ENCODE results near the gene MYH7B.

MYH7B gene

DNA sequence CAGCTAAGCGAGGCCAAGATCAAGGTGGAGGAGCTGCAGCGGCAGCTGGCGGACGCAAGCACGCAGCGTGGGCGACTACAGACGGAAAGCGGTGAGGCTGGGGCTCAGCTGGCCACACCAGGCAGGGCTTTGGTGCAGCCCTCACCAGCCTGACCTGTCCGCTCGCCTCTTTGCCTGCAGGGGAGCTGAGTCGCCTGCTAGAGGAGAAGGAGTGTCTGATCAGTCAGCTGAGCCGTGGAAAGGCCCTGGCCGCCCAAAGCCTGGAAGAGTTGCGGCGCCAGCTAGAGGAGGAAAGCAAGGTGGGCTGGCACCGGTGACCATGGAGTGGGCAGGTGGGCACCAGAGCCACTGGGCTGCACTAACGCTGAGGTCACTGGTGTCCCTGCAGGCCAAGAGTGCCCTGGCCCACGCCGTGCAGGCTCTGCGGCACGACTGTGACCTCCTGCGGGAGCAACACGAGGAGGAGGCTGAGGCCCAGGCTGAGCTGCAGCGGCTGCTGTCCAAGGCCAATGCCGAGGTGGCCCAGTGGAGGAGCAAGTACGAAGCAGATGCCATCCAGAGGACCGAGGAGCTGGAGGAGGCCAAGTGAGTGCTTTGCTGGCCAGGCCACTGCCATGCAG is 42.8 kb downstream of the MYH7B start:
- peaks cover 98% of the 10 kb centered on the region for H3K36me3 ChIP-seq (ENCODE audit: insufficient read depth, insufficient read length, low read length)
- H3K27me3 ChIP-seq (ENCODE audit: insufficient read depth, insufficient read length): no peaks in the 10 kb centered on the region
- no peaks in the 10 kb centered on the region for H3K9me3 ChIP-seq (ENCODE audit: insufficient read depth, low read length)
- H3K9ac ChIP-seq (ENCODE audit: insufficient read length, low read depth): peak overlapping the region; percentile 56
- H3K4me3 ChIP-seq (ENCODE audit: insufficient read length, low read depth): no peak overlapping the region
- DNase-seq (ENCODE audit: low read depth, low spot score): no peak
- TF ChIP-seq SUZ12 (IDR thresholded peaks at IDR 0.05; ENCODE audit: extremely low read depth, insufficient read depth, insufficient read length) (no peak), ZNF274 (IDR thresholded peaks at IDR 0.05; ENCODE audit: low read depth, low read length) (no peak), YY1 (IDR thresholded peaks at IDR 0.05; ENCODE audit: insufficient read depth, insufficient read length) (no peak)
- peaks cover 10% of the 10 kb centered on the region for H3K4me1 ChIP-seq (ENCODE audit: insufficient read depth, insufficient read length)

DNA sequence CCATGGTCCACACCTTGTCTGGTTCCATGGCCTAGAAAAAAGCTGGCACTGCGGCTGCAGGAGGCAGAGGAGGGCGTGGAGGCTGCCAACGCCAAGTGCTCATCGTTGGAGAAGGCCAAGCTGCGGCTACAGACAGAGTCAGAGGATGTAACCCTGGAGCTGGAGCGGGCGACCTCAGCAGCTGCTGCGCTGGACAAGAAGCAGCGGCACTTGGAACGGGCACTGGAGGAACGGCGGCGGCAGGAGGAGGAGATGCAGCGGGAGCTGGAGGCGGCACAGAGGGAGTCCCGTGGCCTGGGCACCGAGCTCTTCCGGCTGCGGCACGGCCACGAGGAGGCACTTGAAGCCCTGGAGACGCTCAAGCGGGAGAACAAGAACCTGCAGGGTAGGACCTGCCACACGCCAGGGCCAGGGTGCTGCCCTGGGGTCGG is 43.4 kb downstream of the MYH7B start:
- Histone ChIP-seq H3K4me1 (ENCODE audit: insufficient read depth, insufficient read length) (peaks cover 10% of the 10 kb centered on the region), H3K9ac (ENCODE audit: insufficient read length, low read depth) (peak overlapping the region; percentile 56), H3K4me3 (ENCODE audit: insufficient read length, low read depth) (no peak overlapping the region), H3K9me3 (ENCODE audit: insufficient read depth, low read length) (no peaks in the 10 kb centered on the region), H3K36me3 (ENCODE audit: insufficient read depth, insufficient read length, low read length) (peaks cover 98% of the 10 kb centered on the region), H3K27me3 (ENCODE audit: insufficient read depth, insufficient read length) (no peaks in the 10 kb centered on the region)
- TF ChIP-seq ZNF274 (IDR thresholded peaks at IDR 0.05; ENCODE audit: low read depth, low read length) (no peak), YY1 (IDR thresholded peaks at IDR 0.05; ENCODE audit: insufficient read depth, insufficient read length) (no peak), SUZ12 (IDR thresholded peaks at IDR 0.05; ENCODE audit: extremely low read depth, insufficient read depth, insufficient read length) (no peak)
- DNase-seq (ENCODE audit: low read depth, low spot score): no peak

DNA sequence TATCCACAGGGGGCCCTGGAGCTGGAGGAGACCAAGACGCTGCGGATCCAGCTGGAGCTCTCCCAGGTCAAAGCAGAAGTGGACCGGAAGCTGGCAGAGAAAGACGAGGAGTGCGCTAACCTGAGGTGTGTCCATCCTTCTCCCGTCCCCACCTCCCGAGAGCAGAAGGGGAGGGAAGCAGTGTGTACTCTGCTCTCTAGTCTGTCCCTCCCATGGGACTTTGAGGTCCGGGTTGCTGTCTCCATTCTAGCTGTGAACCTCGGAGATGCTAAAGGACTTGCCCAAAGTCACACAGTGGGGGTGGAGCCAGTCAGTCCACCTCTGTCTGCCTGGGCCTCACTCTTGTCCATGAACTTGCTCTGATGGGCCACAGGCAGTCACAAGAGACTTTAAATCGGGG is 44.1 kb downstream of the MYH7B start:
- H3K4me1 ChIP-seq (ENCODE audit: insufficient read depth, insufficient read length): peaks cover 10% of the 10 kb centered on the region
- no peak overlapping the region for H3K4me3 ChIP-seq (ENCODE audit: insufficient read length, low read depth)
- H3K9ac ChIP-seq (ENCODE audit: insufficient read length, low read depth): no peak overlapping the region
- no peaks in the 10 kb centered on the region for H3K27me3 ChIP-seq (ENCODE audit: insufficient read depth, insufficient read length)
- DNase-seq (ENCODE audit: low read depth, low spot score): no peak
- TF ChIP-seq YY1 (IDR thresholded peaks at IDR 0.05; ENCODE audit: insufficient read depth, insufficient read length) (no peak), ZNF274 (IDR thresholded peaks at IDR 0.05; ENCODE audit: low read depth, low read length) (no peak), SUZ12 (IDR thresholded peaks at IDR 0.05; ENCODE audit: extremely low read depth, insufficient read depth, insufficient read length) (no peak)
- peaks cover 98% of the 10 kb centered on the region for H3K36me3 ChIP-seq (ENCODE audit: insufficient read depth, insufficient read length, low read length)
- no peaks in the 10 kb centered on the region for H3K9me3 ChIP-seq (ENCODE audit: insufficient read depth, low read length)

DNA sequence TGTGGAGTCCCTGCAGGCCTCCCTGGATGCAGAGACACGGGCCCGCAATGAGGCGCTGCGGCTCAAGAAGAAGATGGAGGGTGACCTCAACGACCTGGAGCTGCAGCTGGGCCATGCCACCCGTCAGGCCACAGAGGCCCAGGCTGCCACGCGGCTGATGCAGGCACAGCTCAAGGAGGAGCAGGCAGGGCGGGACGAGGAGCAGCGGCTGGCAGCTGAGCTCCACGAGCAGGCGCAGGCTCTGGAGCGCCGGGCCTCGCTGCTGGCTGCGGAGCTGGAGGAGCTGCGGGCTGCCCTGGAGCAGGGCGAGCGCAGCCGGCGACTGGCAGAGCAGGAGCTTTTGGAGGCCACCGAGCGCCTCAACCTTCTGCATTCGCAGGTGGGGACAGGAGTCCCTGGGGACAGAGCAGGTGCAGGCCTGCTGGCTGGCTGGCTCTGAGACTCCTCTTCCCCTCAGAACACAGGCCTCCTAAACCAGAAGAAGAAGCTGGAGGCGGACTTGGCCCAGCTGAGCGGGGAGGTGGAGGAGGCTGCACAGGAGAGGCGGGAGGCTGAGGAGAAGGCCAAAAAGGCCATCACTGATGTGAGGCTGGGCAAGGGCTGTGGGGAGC is 44.7 kb downstream of the MYH7B start:
- Histone ChIP-seq H3K9ac (ENCODE audit: insufficient read length, low read depth) (no peak overlapping the region), H3K36me3 (ENCODE audit: insufficient read depth, insufficient read length, low read length) (peaks cover 98% of the 10 kb centered on the region), H3K4me3 (ENCODE audit: insufficient read length, low read depth) (no peak overlapping the region), H3K4me1 (ENCODE audit: insufficient read depth, insufficient read length) (peaks cover 10% of the 10 kb centered on the region), H3K27me3 (ENCODE audit: insufficient read depth, insufficient read length) (no peaks in the 10 kb centered on the region), H3K9me3 (ENCODE audit: insufficient read depth, low read length) (no peaks in the 10 kb centered on the region)
- TF ChIP-seq SUZ12 (IDR thresholded peaks at IDR 0.05; ENCODE audit: extremely low read depth, insufficient read depth, insufficient read length) (no peak), ZNF274 (IDR thresholded peaks at IDR 0.05; ENCODE audit: low read depth, low read length) (no peak), YY1 (IDR thresholded peaks at IDR 0.05; ENCODE audit: insufficient read depth, insufficient read length) (no peak)
- no peak for DNase-seq (ENCODE audit: low read depth, low spot score)

DNA sequence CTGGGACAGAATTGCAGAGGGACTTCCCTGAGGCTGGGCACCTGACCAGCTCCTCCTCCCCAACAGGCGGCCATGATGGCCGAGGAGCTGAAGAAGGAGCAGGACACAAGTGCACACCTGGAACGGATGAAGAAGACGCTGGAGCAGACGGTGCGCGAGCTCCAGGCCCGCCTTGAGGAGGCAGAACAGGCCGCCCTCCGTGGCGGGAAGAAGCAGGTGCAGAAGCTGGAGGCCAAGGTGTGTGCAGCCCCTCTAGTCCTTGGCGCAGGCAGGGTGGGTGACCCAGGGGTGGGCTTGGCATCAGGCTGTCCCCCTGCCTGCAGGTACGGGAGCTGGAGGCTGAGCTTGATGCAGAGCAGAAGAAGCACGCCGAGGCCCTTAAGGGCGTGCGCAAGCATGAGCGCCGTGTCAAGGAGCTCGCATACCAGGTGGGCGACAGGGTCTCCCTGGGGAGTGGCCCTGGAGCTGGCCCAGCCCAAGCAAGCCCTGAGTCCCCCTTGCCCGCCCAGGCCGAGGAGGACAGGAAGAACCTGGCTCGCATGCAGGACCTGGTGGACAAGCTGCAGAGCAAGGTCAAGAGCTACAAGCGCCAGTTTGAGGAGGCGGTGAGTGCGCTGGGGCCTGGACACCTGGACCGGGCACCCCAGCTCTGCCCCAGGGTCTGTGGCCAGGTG is 45.4 kb downstream of the MYH7B start:
- Histone ChIP-seq H3K9ac (ENCODE audit: insufficient read length, low read depth) (no peak overlapping the region), H3K4me3 (ENCODE audit: insufficient read length, low read depth) (no peak overlapping the region), H3K36me3 (ENCODE audit: insufficient read depth, insufficient read length, low read length) (peaks cover 98% of the 10 kb centered on the region), H3K27me3 (ENCODE audit: insufficient read depth, insufficient read length) (no peaks in the 10 kb centered on the region), H3K9me3 (ENCODE audit: insufficient read depth, low read length) (no peaks in the 10 kb centered on the region), H3K4me1 (ENCODE audit: insufficient read depth, insufficient read length) (peaks cover 10% of the 10 kb centered on the region)
- DNase-seq (ENCODE audit: low read depth, low spot score): no peak
- no peak for TF ChIP-seq YY1 (IDR thresholded peaks at IDR 0.05; ENCODE audit: insufficient read depth, insufficient read length)
- no peak for TF ChIP-seq SUZ12 (IDR thresholded peaks at IDR 0.05; ENCODE audit: extremely low read depth, insufficient read depth, insufficient read length)
- no peak for TF ChIP-seq ZNF274 (IDR thresholded peaks at IDR 0.05; ENCODE audit: low read depth, low read length)

DNA sequence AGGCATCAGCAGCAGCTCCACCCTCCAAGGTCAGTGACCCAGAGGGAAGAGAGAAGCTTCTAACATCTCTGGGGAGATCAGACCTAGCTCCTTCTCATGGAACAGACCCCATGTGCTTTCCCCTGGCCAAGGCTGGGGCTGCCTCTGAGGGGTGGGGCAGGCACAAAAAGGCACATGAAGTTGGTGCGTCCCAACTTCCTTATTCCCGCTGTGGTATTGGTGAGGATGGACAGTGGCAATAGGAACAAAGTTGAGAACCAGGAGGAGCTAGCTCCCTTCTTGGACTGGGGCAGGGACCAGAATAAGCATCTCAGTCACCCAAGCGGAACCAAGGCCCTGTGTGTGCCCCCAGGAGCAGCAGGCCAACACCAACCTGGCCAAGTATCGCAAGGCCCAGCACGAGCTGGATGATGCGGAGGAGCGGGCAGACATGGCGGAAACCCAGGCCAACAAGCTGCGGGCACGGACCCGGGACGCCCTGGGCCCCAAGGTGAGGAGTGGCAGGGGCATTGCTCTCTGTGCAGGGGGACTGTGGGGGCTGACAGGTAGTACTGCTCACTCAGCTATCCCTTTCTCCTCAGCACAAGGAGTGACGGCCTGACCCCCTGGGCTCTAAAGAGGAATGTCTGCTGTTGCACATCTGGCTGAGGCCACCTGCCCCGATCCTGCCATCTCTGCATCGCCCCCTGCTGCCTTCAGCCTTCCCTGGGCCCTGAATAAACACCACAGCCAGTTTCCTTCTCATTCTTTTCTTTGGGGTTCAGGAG is 46.1 kb downstream of the MYH7B start:
- Histone ChIP-seq H3K4me1 (ENCODE audit: insufficient read depth, insufficient read length) (peaks cover 10% of the 10 kb centered on the region), H3K9ac (ENCODE audit: insufficient read length, low read depth) (no peak overlapping the region), H3K9me3 (ENCODE audit: insufficient read depth, low read length) (no peaks in the 10 kb centered on the region), H3K4me3 (ENCODE audit: insufficient read length, low read depth) (no peak overlapping the region), H3K36me3 (ENCODE audit: insufficient read depth, insufficient read length, low read length) (peaks cover 99% of the 10 kb centered on the region), H3K27me3 (ENCODE audit: insufficient read depth, insufficient read length) (no peaks in the 10 kb centered on the region)
- TF ChIP-seq YY1 (IDR thresholded peaks at IDR 0.05; ENCODE audit: insufficient read depth, insufficient read length) (no peak), SUZ12 (IDR thresholded peaks at IDR 0.05; ENCODE audit: extremely low read depth, insufficient read depth, insufficient read length) (no peak), ZNF274 (IDR thresholded peaks at IDR 0.05; ENCODE audit: low read depth, low read length) (no peak)
- DNase-seq (ENCODE audit: low read depth, low spot score): no peak
